NCI-H2227 (cell line): Measurements from ENCODE around the gene MBNL2.
A peak's percentile ranks its signal among the peaks of the same experiment; 100 is the strongest.

Experiments
- DNase-seq: peaks from one replicate; lab custom pipeline; 2025; ENCODE audit not compliant: unreplicated experiment; lab: John Stamatoyannopoulos, UW

MBNL2 gene

DNA sequence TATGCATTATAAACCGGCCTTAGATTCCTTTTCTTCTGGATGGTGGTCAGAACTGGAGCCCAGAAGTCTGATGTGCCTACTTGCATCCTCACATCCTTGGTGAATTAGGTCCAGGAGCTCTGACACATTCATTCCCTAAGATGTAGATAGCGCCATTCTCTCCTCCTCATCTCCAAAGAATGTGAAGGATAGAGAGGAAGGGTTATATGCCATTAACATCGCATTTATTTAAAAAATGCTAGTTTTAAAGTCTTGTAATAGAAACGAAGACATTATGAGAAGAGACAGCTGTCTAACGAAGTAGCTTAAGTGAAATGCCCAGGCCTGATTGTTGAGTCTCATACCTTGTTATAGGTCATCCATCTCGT lies 9.7 kb downstream of the MBNL2 start:
- no peak for DNase-seq

- DNase-seq = no peak
Observed at GRCh38 chr13:97233499-97233898, 11.4 kb downstream of the MBNL2 start.

DNA sequence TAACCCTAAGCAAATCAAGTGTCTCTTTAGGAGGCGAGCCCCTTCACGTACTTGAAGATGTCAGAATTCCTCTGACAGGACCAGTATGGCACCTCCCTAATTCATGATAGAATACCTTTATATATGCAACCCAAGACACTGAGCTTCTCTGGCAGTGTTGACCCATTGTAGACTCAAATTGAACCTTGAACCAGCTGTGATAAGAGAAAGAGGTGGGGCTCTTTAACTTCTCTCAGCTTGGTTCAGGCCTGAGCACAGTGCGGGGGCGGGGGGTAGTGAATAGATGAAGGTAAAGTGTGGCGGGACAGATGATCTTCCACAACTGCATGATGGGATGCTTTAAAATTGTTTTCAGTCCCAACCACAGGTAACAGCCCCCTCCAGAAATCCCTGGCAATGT lies 12.1 kb downstream of the MBNL2 start:
- DNase-seq = no peak

DNA sequence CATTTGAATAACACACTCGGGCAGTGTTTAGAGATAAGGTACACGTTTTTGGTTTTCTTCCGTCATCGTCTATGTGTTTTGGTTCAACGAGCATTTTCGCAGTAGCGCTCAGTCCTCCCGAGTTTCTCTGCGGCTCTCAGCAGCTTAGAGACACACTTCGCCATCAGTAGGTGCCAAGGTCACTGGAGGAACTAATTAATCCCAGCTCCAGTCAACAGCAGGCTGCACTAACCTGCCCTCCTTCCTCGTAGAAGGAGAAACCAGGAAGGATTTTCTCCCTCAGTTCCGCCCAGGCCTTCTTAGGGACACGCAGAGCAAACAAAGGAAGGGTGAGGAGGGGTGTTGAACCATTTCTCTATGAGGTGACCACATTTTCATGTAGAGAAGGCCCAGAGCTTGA lies 12.6 kb downstream of the MBNL2 start:
- DNase-seq = no peak

GRCh38 chr13:97235549-97236231 lies 13.6 kb downstream of the MBNL2 start:
- DNase-seq = peak; percentile 29

DNA sequence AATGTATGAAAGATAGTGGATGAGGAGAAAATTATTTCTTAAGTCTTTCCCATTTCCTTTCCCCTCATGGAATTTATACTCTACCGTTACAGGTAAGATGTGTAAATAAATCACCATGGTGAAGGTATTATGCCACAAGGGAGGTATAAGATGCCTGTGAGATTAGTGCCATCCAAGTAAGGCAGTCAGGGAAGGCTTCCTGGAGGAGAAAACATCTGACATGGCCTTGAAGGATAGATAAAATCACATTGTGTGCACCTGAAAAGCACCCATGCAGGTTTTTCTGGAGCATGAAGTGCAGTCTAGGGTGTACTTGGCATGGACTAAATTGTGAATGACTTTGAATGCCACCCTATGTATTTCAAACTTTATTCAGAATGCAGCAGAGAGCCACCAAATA lies 15.3 kb downstream of the MBNL2 start:
- no peak for DNase-seq

- DNase-seq = no peak
Observed at GRCh38 chr13:97238432-97238831, 16.3 kb downstream of the MBNL2 start.

- no peak for DNase-seq
Observed at GRCh38 chr13:97238883-97239282, 16.8 kb downstream of the MBNL2 start.

DNA sequence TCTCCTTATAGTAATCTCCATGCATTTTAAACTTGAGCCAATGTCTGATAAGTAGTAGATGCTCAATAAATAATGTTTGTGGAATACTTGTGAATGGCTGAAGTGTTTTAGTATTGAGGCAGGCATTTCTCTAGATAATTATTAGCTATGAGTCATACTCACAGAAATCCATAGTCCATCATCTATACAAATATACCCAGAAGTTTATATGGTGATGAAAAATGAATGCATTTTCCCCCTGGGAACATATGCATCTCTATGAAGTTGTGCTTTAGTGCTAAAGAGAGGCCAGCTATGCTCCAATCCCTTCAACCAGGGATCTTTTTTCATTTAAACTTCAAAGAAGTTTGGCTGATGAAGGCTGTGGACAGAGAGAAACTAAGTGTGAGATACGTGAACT lies 17.2 kb downstream of the MBNL2 start:
- DNase-seq = no peak

- no peak for DNase-seq
Observed at GRCh38 chr13:97239943-97240787, 18.0 kb downstream of the MBNL2 start.

DNA sequence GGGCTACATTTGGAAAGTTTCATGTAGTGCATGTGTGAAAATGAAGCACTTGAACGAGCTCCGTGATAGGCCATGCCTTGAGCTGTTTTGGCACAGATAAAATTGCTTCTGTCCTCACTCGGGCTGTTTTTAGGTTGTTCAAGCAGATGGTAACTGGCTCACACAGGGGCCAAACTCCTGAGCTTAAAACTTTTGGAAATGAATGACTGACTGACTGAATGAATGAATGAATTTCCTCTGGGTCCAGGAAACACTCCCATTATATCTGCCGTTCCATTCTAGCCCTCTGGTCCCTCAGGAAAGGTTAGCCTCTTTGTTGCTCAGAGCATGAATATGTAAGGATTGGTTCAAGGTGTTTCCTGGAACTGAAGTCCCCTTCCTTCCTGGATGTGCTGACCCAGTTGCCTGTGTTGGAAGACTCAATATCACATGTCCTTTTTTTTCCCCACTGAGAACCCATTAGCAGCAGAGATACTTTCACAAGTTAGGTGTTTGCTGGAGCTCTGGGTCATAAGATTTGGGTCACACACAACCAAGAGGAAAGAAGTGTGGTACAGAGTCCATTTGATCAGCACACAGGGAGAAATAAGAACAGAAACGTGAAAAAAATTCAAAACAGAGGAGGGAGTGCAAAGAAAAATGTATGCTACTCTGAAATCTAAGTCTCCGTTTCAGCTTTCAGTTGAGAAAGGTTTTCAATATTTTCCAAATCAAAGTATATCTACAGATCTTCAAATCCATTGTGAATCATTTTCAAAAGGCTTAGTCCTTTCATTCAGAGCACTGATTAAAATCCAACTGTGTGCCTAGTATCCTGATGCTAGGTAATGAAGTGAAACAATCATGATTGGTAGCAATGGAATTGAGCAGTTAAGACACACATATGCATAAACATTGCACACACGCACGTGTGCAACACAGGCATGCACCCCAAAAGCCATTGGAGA lies 18.9 kb downstream of the MBNL2 start:
- DNase-seq = no peak

GRCh38 chr13:97241761-97242160 lies 19.6 kb downstream of the MBNL2 start:
- no peak for DNase-seq

- DNase-seq = no peak
Observed at GRCh38 chr13:97242755-97243497, 20.8 kb downstream of the MBNL2 start.

DNA sequence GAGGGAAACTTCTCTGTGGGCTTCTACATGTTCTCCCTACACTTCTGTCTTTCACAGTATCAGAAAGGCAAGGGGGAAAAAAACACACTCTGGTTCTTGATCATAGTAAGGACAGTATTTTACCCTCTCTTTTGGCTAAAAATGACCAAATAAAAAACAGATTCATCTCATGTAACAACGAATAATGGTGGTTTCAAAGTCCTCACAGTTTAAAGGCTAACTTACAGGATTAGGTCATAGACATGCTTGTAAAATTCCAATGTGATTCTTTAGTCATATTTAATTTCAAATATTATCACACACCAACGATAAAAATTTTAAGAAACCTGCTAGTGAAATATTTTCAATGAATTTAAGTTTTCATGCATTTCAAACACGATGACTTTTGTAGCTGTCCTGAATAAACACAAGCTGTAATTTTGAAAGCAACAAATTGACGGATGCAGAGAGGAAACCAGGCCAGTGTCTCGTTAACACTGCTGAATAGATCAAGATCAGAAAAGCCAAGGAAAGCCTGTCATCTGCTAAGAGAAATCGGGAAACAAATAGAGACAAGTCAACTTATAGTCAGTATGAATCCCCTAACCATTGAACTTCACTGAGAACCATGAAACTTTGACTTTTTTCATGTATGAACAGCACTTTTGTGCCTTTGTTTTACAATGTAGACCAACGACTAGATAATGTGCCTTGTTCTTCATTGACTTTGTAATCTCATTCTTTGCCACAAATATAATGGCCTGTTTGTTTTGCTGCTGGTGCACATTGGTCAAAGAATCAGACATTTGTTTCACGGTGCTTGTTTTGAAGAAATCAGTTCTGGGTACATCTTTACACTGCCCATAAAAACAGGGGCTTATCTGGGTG lies 22.0 kb downstream of the MBNL2 start:
- DNase-seq = no peak

GRCh38 chr13:97245011-97245410 lies 22.9 kb downstream of the MBNL2 start:
- DNase-seq = no peak

DNA sequence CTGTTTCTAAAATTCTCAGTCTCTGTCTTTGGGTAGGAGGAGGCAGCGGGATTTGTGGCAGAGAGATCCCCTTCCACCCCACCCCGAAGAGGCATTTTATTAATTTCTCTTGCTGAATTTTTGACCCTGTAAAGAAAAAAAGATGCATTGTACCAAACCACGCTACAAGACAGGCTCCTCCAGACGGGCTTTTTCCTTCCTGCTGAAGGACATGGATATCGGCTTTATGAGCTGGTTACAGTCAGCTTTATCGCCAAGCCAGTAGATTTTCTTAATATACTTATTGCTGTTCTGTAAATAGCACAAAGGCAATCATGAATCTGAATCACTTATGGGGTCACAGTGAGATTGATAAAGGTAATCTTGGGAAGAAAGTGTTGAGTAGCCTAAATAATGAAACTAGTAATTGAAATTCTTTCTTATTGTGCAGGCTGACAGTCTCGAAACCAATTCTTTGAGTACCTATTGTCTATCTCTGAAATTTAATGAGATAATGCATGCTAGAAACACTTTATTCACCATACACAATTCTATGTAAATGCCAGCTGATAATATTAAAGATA lies 24.5 kb downstream of the MBNL2 start:
- DNase-seq = no peak

- no peak for DNase-seq
Observed at GRCh38 chr13:97248243-97248642, 26.1 kb downstream of the MBNL2 start.

DNA sequence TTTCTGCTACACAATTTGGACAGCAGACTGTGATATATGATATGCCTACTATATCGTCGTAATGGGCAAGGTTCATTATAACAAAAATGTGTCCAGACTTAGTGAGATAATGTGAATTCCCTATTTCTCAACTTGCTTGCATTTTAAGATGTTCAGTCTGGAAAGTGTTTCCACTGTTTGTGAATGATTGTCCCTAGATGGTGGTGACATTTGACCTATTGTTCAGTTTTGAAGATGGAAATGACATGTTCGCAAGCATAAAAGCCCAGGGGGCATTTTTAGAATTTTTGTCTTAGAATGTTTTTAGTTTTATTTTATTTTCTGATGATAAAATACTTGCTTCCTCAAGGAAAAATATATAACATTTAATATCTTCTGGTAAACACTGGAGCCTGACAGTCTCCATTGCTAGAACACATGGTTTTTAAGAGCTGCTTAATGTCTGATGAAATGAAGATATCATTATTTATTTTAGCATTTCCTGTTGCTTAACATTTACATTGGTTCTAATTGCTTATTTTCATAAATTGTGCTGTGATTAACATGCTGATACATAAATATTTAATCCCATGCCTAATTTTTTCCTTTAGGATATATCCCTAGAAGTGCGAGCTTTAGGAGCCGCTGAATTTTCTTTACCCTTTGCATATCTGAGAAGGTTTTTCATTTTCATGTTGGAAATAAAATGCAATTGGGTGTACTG lies 27.1 kb downstream of the MBNL2 start:
- no peak for DNase-seq
